Panc1 (cell line): ENCODE data around the gene RPH3AL. TPM values are rescaled to one million over a fixed set of nuclear protein-coding genes. Genes with fewer than 3 reads are reported as not detected.

ENCODE experiments used
- ATAC-seq: fragments of 200-7000 bp; cut with Tn5 transposase; 2 replicates; pipeline ENCODE4 v1.9.1; 2020; ENCODE audit warnings: mild to moderate bottlenecking, moderate library complexity
- BruUV-seq: library from RNA; stranded (reverse); fragments of 400-500 nt; replicated peaks from 2 replicates; lab custom pipeline; 2021; lab: Mats Ljungman, UMichigan
- CTCF ChIA-PET: fragments of 300-600 bp; sonication (Branson Sonifier 250); formaldehyde crosslinking; loops from one replicate; lab custom pipeline; 2022; ENCODE audit warnings: antibody characterized with exemption; lab: Charles Lee
- POLR2A ChIA-PET: fragments of 300-600 bp; sonication (Branson Sonifier 250); formaldehyde crosslinking; loops from one replicate; lab custom pipeline; 2022; ENCODE audit warnings: antibody characterized with exemption; lab: Charles Lee
- DNase-seq: peaks from one replicate; pipeline ENCODE4 v3.0.0-alpha.2; 2010; ENCODE audit warnings: low read depth, low spot score
- H3K27ac ChIP-seq: 2 replicates; pipeline ENCODE4 v1.5.1; 2011; ENCODE audit warnings: mild to moderate bottlenecking, low read length, inconsistent platforms
- H3K27me3 ChIP-seq: fragments of 200-500 bp; sonication (Bioruptor generic); 2 replicates; pipeline ENCODE4 v1.6.0; 2014; ENCODE audit warnings: low read length, inconsistent platforms; ENCODE audit not compliant: control insufficient read depth, insufficient read depth
- H3K36me3 ChIP-seq: fragments of 200-500 bp; sonication (Bioruptor generic); 2 replicates; pipeline ENCODE4 v1.5.1; 2014; ENCODE audit warnings: inconsistent platforms, mild to moderate bottlenecking, low read length, moderate library complexity; ENCODE audit not compliant: control insufficient read depth, insufficient read depth
- H3K4me1 ChIP-seq: 2 replicates; pipeline ENCODE4 v1.5.1; 2011; ENCODE audit warnings: inconsistent platforms, mild to moderate bottlenecking, low read length, moderate library complexity; ENCODE audit not compliant: control insufficient read depth, insufficient read depth
- H3K4me3 ChIP-seq, 2 experiments: 2 replicates each; pipeline ENCODE4 v1.5.1; 2011 to 2012; ENCODE audit warnings: low read depth in 2 of 2, low read length in 2 of 2, mild to moderate bottlenecking in 2 of 2, inconsistent platforms in 1 of 2, moderate library complexity in 1 of 2
- H3K9me3 ChIP-seq: fragments of 200-500 bp; sonication (Bioruptor generic); 2 replicates; pipeline ENCODE4 v1.5.1; 2014; ENCODE audit warnings: low read depth, mild to moderate bottlenecking, inconsistent platforms, low read length, moderate library complexity; ENCODE audit not compliant: control insufficient read depth, insufficient read depth
- CTCF ChIP-seq: fragments of 450-650 bp; IDR thresholded peaks from 2 replicates; pipeline ENCODE4 v1.5.1; 2017; ENCODE audit warnings: mild to moderate bottlenecking
- POLR2AphosphoS5 ChIP-seq: IDR thresholded peaks from 2 replicates; pipeline ENCODE4 v1.6.1; 2012; ENCODE audit warnings: mild to moderate bottlenecking, low read depth, low read length, moderate library complexity
- REST ChIP-seq, 2 experiments: IDR thresholded peaks; 2 replicates each; pipeline ENCODE4 v1.6.1; 2011 to 2012; ENCODE audit warnings: low read depth in 2 of 2, control low read depth in 1 of 2, low read length in 1 of 2, mild to moderate bottlenecking in 1 of 2, moderate library complexity in 1 of 2; ENCODE audit not compliant: insufficient read depth in 1 of 2
- SIN3A ChIP-seq: IDR thresholded peaks from 2 replicates; pipeline ENCODE4 v1.6.1; 2012; ENCODE audit warnings: low read depth, mild to moderate bottlenecking, low read length, moderate library complexity, borderline replicate concordance; ENCODE audit not compliant: insufficient read depth
- TCF7L2 ChIP-seq: IDR thresholded peaks from 2 replicates; pipeline ENCODE4 v1.6.1; 2011; ENCODE audit warnings: mild to moderate bottlenecking, low read depth, low read length, inconsistent platforms
- in situ Hi-C: cut with HindIII; loops from 2 replicates; pipeline ENCODE4 v1.10.0; 2016; ENCODE audit warnings: low sequenced_read_pairs, low pct_unique_long_range_greater_than_20kb
- intact Hi-C: fragments of 100-400 bp; cut with micrococcal nuclease; formaldehyde crosslinking; loops from one replicate; pipeline ENCODE4 v1.10.0; 2022; ENCODE audit not compliant: unreplicated experiment
- total RNA-seq: library from RNA; stranded (reverse); gene quantifications from one replicate; pipeline ENCODE4 v1.2.1, GENCODE V29; 2021; ENCODE audit not compliant: unreplicated experiment

RPH3AL gene
- total RNA-seq, 1 experiment from 2014 or later, result 2.2 TPM

- H3K4me3 ChIP-seq, result no peak overlapping the region
- no peaks in the 10 kb centered on the region for H3K9me3 ChIP-seq
- no peaks in the 10 kb centered on the region for H3K27me3 ChIP-seq
- no peak for TF ChIP-seq SIN3A
- no peak for TF ChIP-seq TCF7L2
- no peak for TF ChIP-seq REST (IDR thresholded peaks at IDR 0.05; ENCODE audit: insufficient read depth in 1 of 2, low read depth in 2 of 2, low read length in 1 of 2)
- no peak for TF ChIP-seq CTCF
- no peak for TF ChIP-seq POLR2AphosphoS5
- ChIA-PET CTCF (no interaction called here), POLR2A (interaction anchor here (0.6 kb wide), 1 partner anchor 330 kb away, joined by 3 read pairs; no protein-coding TSS in a partner anchor)
- DNase-seq (no peak), ATAC-seq (no peak)
- no peak overlapping the region for H3K27ac ChIP-seq
- intact Hi-C loops, result no loop called here
- BruUV-seq, result no TSS peak
- H3K36me3 ChIP-seq, result no peaks in the 10 kb centered on the region
- no peaks in the 10 kb centered on the region for H3K4me1 ChIP-seq
- in situ Hi-C loops, result no loop called here
Measured at GRCh38 chr17:343211-343610, 9.4 kb downstream of the RPH3AL start.

GRCh38 chr17:340074-340473, 12.5 kb downstream of the RPH3AL start:
- Histone ChIP-seq H3K4me3 (no peak overlapping the region), H3K36me3 (no peaks in the 10 kb centered on the region), H3K9me3 (no peaks in the 10 kb centered on the region), H3K27me3 (no peaks in the 10 kb centered on the region), H3K4me1 (no peaks in the 10 kb centered on the region), H3K27ac (no peak overlapping the region)
- in situ Hi-C loops, result no loop called here
- POLR2A ChIA-PET, result no interaction called here
- CTCF ChIA-PET, result no interaction called here
- no peak for TF ChIP-seq SIN3A
- TF ChIP-seq REST (IDR thresholded peaks at IDR 0.05; ENCODE audit: insufficient read depth in 1 of 2, low read depth in 2 of 2, low read length in 1 of 2), result no peak
- no peak for TF ChIP-seq CTCF
- TF ChIP-seq TCF7L2, result no peak
- TF ChIP-seq POLR2AphosphoS5, result no peak
- no TSS peak for BruUV-seq
- ATAC-seq, result no peak
- no peak for DNase-seq
- intact Hi-C loops, result no loop called here
